Dendritic cell treated with granulocyte-macrophage colony-stimulating factor and Interleukin-4, amounts not matched to agents 40 ng/mL and 50 ng/mL, for 4 days (primary cell): Measurements from ENCODE around the gene CD8B.

Experiments
- H3K27ac Mint-ChIP-seq: one replicate; pipeline ENCODE4 v1.8.0; 2022; ENCODE audit warnings: mild to moderate bottlenecking, mixed read lengths
- H3K27me3 Mint-ChIP-seq: one replicate; pipeline ENCODE4 v1.8.0; 2022; ENCODE audit warnings: mild to moderate bottlenecking, mixed read lengths
- H3K36me3 Mint-ChIP-seq: one replicate; pipeline ENCODE4 v1.8.0; 2022; ENCODE audit warnings: low read depth, mixed read lengths
- H3K4me1 Mint-ChIP-seq: one replicate; pipeline ENCODE4 v1.8.0; 2022; ENCODE audit warnings: low read depth, mixed read lengths
- H3K4me3 Mint-ChIP-seq: one replicate; pipeline ENCODE4 v1.8.0; 2022; ENCODE audit warnings: mild to moderate bottlenecking, moderate library complexity, mixed read lengths
- H3K9me3 Mint-ChIP-seq: one replicate; pipeline ENCODE4 v1.8.0; 2022; ENCODE audit warnings: mixed read lengths
- intact Hi-C: fragments of 100-400 bp; cut with micrococcal nuclease; formaldehyde crosslinking; loops from one replicate; pipeline ENCODE4 v1.15.0; 2022

Gene CD8B

DNA sequence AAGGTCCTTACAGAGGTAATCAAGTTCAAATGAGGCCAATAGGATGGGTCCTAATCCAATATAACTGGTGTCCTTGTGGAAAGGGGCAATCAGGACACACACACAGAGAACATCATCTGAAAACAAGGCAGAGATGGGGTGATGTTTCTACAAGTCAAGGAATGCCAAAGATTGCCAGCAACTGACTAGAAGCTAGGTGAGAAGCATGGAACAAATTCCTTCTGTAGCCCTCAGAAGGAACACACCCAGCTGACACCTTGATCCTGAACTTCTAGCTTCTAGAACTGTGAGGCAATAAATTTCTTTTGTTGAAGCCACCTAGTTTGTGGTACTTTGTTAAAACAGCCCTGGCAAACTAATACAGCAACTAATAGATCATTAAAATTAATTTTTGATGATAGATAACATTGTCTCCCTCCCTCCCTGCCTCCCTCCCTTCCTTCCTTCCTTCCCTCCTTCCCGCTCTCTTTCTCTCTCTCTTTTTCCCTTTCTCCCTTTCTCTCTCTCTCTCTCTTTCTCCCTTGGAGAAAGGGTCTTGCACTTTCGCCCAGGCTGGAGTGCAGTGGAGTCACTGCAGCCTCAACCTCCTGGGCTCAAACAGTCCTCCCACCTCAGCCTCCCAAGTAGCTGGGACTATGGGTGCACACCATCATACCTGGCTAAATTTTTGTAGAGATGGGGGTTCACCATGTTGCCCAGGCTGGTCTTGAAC is 60.7 kb downstream of the CD8B start:
- Mint-ChIP-seq H3K4me1 (no peaks in the 10 kb centered on the region), H3K4me3 (no peak overlapping the region), H3K9me3 (peaks cover 16% of the 10 kb centered on the region), H3K36me3 (no peaks in the 10 kb centered on the region), H3K27me3 (peaks cover 18% of the 10 kb centered on the region), H3K27ac (no peak overlapping the region)
- intact Hi-C loops, result no loop called here

DNA sequence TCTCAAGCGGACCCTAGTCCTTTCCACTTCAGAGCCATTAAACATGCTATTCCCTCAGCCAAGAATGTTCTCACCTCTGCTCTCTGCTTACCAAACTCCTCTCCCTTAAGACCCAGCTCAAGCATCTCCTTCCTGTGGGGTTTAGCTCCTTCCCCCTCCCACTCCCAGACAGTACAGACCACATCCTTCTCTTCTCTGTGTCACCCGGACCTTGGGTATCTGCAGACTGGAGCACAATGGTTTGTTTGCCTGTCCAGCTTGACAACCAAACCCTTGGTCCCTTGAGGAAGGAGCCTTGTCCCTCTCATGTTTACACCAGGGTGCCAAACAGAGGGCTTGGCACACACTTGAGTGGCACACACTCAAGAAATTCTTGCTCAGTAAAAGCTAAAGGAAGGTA is 66.8 kb downstream of the CD8B start:
- Mint-ChIP-seq H3K4me3 (no peak overlapping the region), H3K27ac (no peak overlapping the region), H3K4me1 (peaks cover 18% of the 10 kb centered on the region), H3K27me3 (peaks cover 50% of the 10 kb centered on the region), H3K9me3 (peaks cover 30% of the 10 kb centered on the region), H3K36me3 (no peaks in the 10 kb centered on the region)
- intact Hi-C loops, result no loop called here

DNA sequence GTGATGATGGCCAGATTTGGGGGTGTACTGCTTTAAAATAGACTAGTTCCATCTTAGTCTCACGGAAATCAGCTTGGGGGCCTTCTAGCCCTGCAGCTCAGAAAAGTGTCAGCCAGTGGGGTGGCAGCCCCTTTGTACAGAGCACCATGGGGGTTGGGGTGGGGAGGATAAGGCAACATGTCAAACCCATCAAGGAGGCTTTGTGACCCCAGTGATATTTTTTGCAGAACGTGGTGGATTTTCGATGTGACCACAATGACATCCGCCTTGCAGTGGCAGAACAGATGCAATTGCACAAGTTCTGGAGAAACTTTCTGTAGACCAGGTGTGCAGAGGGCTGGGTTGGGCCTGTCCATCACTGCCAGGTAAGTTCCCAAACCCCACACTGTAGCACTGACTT is 67.9 kb downstream of the CD8B start:
- Mint-ChIP-seq H3K27ac (no peak overlapping the region), H3K27me3 (peaks cover 61% of the 10 kb centered on the region), H3K4me3 (no peak overlapping the region), H3K9me3 (peaks cover 30% of the 10 kb centered on the region), H3K4me1 (peaks cover 23% of the 10 kb centered on the region), H3K36me3 (no peaks in the 10 kb centered on the region)
- intact Hi-C loops, result no loop called here

DNA sequence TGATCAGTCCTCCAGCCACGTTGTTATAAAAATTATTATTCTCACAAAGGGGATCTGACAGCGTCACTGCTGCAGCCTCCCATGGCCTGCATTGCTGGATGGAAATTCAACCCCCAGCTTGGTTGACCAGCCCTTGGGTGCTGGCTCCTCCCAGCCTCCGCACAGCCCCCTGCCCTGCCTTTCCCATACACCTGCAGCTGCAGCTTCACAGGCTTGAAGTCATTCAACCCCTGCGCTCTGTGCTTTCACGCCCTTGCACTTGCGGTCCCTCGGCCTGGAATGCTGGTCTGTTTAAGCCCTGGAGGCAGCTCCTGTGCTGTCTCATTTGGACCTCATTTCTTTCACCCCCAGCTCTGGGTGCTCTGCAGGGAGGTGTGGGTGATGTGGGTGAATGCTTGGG is 70.1 kb downstream of the CD8B start:
- Mint-ChIP-seq H3K36me3 (no peaks in the 10 kb centered on the region), H3K4me1 (peaks cover 37% of the 10 kb centered on the region), H3K27me3 (peaks cover 73% of the 10 kb centered on the region), H3K9me3 (peaks cover 20% of the 10 kb centered on the region), H3K4me3 (peak overlapping the region; percentile 24), H3K27ac (no peak overlapping the region)
- intact Hi-C loops, result no loop called here

DNA sequence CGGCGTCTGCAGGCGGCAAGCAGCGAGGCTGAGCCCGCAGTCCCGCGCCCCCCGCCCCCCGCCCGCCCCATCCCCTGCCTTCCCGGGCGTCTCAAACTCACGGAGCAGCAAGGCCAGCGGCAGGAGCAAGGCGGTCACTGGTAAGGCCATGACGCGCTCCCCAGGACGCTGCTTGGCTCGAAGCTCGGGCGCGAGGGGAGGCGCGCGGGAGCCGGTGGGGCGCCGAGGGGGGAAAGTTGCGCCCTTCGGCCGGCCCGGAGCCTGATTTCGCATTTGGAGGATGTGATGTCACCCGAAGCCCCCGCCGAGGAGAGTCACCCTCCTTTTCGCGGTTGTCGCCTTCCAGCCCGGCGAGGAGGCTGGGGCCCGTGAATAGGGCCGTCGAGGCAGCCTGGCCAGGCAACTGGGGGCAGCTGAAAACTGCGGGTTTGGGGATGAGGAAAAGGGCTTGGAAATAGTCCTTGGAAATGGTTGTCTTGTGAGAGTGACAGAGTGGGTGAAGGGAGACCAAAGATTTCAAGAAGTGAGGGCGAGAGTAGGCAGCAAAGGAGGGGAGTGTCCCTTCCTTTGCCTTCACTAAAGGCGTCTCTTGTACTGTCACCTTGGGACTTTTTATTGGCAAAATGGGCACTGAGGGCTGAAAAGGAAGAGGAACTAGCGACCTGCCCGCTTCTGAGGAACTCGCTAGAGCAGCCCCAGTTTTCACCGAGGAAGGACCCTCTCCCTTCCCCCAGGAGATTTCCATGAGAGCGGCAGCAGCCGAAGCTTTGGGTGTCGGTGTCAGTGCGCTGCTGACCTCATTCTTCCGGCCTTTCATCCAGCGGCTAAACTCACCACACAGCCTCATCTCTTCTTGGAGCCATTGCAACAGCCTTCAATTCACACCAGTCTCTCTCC is 70.8 kb downstream of the CD8B start, which contains the start of gene CD8A:
TSS of gene CD8A (minus strand) at position 238 of the 897 bp plus-strand sequence. CDS start at position 150, 88 bp downstream.
- intact Hi-C loops, result no loop called here
- Mint-ChIP-seq H3K4me3 (peak within 1 kb of the TSS; percentile 47), H3K27me3 (peaks cover 77% of the 10 kb centered on the region), H3K36me3 (no peaks in the 10 kb centered on the region), H3K9me3 (peaks cover 13% of the 10 kb centered on the region), H3K27ac (peak within 1 kb of the TSS; percentile 7), H3K4me1 (peaks cover 37% of the 10 kb centered on the region)

DNA sequence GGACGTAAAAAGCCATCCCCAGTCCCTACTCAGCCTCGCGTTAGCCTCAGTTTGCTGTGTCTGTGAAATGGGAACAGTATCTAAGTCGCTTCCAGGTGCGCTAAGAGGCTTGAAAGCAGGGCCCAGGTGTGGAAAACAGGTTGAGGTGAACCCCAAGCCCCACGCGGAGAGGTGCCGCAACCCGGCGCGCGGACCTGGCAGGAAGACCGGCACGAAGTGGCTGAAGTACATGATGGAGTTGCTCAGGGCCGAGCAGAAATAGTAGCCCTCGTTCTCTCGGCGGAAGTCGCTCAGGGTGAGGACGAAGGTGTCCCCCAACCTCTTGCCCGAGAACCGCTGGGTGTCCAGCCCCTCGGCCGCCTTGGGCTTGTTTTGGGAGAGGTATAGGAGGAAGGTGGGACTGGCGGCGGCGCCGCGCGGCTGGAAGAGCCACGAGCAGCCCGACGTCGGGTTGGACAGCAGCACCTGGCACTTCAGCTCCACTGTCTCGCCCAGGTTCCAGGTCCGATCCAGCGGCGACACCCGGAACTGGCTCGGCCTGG is 71.5 kb downstream of the CD8B start:
- peaks cover 6% of the 10 kb centered on the region for H3K9me3 Mint-ChIP-seq
- intact Hi-C loops, result no loop called here
- H3K4me1 Mint-ChIP-seq, result peaks cover 37% of the 10 kb centered on the region
- H3K27ac Mint-ChIP-seq, result peak overlapping the region; percentile 7
- H3K36me3 Mint-ChIP-seq, result no peaks in the 10 kb centered on the region
- H3K27me3 Mint-ChIP-seq, result peaks cover 81% of the 10 kb centered on the region
- peak overlapping the region; percentile 47 for H3K4me3 Mint-ChIP-seq

DNA sequence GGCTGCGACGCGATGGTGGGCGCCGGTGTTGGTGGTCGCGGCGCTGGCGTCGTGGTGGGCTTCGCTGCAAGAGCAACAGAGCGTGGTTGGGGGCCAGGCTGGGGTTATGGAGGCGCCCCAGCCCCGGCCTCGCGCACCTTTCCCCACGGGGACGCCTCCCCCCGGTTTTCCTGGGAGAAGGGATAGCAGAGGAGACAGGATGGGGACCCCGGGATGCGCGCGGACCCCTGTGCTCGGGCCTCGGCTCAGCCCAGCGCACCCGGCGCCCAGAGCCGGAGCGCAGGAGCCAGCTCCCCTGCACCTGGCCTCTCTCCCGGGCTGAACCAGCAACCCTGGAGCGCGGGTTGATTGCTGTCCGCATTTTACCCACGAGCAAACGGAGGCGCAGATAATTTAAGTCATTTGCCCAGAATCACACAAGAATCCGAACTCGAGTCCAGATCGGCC is 72.0 kb downstream of the CD8B start:
- Mint-ChIP-seq H3K27me3 (peaks cover 78% of the 10 kb centered on the region), H3K9me3 (peaks cover under 1% of the 10 kb centered on the region), H3K4me3 (no peak overlapping the region), H3K4me1 (peaks cover 37% of the 10 kb centered on the region), H3K27ac (no peak overlapping the region), H3K36me3 (no peaks in the 10 kb centered on the region)
- intact Hi-C loops, result no loop called here

DNA sequence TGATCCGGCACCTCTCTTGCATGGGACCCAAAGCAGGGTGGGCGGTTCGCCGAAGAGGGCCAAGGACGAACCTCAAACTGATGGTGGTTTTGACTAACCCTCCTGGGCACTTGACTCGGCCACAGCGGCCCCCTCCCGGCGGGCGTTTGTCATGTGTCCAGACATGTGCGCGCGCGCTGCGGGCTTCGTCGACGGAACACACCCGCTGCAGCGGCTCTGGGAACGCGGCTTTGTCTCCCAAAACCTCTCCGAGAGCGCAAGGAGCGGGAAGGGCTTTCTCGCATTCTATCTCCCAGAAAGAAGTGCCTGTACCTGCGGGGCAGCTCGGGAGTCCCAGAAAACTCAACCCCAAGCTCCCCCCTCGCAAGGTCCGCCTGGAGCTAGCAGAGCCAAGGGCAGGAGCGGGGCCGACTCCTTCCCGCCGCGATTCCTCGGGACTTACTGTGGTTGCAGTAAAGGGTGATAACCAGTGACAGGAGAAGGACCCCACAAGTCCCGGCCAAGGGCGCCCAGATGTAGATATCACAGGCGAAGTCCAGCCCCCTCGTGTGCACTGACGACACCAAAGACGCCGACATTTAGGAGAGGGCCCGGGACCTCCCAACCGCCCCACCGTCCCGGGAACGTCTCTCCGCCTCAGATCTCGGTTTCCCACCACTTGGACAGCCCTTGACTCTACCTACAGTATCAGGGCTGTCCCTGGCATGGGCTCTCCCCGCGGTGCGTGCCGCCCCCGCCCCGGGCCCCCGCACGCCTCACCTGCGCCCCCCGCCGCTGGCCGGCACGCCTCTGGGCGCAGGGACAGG is 72.6 kb downstream of the CD8B start:
- Mint-ChIP-seq H3K4me1 (peaks cover 41% of the 10 kb centered on the region), H3K27me3 (peaks cover 76% of the 10 kb centered on the region), H3K36me3 (no peaks in the 10 kb centered on the region), H3K4me3 (no peak overlapping the region), H3K9me3 (no peaks in the 10 kb centered on the region), H3K27ac (no peak overlapping the region)
- intact Hi-C loops, result no loop called here

DNA sequence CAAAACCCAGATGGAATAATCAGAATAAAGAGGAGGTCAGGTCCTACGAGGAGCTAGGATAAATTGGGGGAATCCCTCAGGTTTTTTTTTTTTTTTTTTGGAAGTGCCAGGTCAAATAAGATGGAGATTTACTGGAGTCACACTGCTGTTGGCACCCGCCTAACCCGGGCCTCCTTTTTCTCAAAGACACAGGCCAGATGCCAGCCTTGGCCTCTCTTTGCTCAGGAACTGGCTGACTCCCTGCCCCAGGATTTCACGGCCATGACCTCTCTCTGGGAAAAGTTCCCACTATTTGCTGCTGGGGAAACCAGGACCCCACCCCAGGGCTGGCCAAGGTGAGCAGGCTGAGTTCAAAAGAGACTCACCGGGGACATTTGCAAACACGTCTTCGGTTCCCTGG is 73.5 kb downstream of the CD8B start:
- intact Hi-C loops, result no loop called here
- Mint-ChIP-seq H3K27me3 (peaks cover 67% of the 10 kb centered on the region), H3K36me3 (no peaks in the 10 kb centered on the region), H3K4me3 (no peak overlapping the region), H3K4me1 (peaks cover 51% of the 10 kb centered on the region), H3K27ac (no peak overlapping the region), H3K9me3 (no peaks in the 10 kb centered on the region)

DNA sequence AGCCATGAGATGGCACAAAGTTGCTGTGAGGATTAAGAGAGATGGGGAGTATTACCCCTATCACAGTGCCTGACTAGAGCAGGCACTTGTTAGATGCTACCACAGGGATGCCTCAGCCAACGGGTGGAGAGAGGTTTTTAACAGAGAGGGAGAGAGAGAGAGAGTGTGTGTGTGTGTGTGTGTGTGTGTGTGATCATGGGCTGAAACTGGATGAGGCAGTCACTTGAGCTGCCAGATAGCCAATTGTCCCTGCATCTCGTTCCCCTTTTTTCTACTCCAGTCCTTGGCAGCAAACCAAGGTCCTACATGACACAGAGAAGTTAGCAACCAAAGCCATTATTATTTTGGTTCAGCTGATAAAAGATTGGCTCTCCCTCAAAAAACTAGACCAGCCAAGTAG is 74.0 kb downstream of the CD8B start:
- H3K27me3 Mint-ChIP-seq, result peaks cover 64% of the 10 kb centered on the region
- intact Hi-C loops, result no loop called here
- no peak overlapping the region for H3K27ac Mint-ChIP-seq
- H3K9me3 Mint-ChIP-seq, result no peaks in the 10 kb centered on the region
- H3K4me1 Mint-ChIP-seq, result peaks cover 51% of the 10 kb centered on the region
- H3K36me3 Mint-ChIP-seq, result no peaks in the 10 kb centered on the region
- no peak overlapping the region for H3K4me3 Mint-ChIP-seq

DNA sequence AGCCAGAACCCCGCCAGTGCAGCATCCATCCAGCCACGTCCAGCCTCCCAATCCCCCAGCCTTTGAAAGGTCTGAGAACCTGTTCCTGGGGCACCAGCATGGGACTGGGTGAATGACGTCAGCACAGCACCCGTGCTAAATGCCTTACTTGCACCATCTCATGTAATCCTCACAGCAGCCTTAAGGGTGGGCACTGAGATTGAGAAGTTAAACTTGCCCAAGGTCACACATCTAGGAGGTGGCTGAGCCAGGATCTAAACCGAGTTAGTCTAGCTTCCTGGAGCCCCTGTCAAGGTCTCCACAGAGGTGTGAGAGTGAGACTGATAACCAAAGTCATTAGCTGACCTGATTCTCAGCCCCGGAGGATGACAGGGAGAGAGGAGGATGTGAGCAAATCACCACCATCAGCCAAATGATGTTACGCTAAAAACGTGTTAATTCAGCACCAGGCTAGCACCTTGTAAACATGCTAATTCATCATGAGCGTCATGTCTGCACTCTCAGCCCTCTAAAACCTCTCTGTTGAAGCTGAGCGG is 75.6 kb downstream of the CD8B start:
- peaks cover 57% of the 10 kb centered on the region for H3K4me1 Mint-ChIP-seq
- no peaks in the 10 kb centered on the region for H3K9me3 Mint-ChIP-seq
- peaks cover 52% of the 10 kb centered on the region for H3K27me3 Mint-ChIP-seq
- intact Hi-C loops, result no loop called here
- no peak overlapping the region for H3K27ac Mint-ChIP-seq
- H3K36me3 Mint-ChIP-seq, result no peaks in the 10 kb centered on the region
- H3K4me3 Mint-ChIP-seq, result no peak overlapping the region

DNA sequence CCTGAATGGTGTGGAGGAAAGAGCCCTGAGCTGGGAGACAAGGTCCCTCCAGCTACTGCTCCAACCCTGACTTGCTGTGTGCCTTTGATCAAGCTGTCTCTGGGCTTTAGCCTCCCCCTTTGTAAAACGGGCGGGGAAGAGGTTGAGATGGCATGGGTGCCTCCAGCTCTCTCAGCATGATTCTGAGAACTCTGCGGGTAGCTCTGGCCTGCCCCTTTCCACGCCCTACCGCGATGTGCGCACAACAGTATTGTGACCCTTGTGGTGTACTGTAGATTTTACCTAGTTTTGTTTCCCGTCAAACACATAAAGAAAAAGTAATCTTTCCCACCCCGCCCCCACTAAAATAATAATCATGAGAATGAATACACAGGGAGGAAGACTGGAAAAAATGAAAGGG is 76.2 kb downstream of the CD8B start:
- intact Hi-C loops, result no loop called here
- peaks cover 47% of the 10 kb centered on the region for H3K27me3 Mint-ChIP-seq

DNA sequence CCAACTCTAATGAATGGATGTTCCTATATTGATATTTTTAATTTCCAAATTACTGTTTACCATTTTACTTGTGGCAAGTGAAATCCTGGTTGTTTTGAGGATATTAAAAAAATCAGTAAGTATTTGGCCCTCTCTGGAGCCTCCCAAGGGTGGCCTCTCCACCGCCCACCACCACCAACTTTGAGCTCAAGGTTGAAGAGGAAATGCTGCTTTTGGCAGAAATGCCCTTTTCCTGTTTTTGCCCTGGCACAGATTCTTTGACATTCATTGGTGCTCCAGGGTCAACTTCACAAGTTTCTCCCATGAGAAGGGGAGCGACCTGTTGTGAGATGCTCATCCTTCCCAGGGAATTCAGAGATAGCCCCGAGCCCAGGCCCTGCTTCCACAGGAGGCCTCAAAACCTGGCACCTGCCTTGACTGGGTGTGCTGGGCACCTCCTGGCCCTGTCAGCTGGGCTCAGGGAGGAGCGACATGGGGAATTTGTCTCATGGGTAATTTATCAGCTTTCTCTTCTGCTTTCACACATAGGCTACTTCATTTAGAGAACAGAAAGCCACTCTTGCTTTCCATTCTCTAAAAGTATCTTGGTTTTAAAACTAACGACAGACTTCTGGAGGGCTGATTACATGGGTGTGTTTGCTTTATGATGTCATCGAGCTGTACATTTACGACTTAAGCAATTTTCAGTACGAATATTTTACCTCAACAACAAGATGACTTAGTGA is 77.9 kb downstream of the CD8B start:
- intact Hi-C loops, result no loop called here
- no peaks in the 10 kb centered on the region for H3K36me3 Mint-ChIP-seq
- H3K27me3 Mint-ChIP-seq, result peaks cover 31% of the 10 kb centered on the region
- H3K4me3 Mint-ChIP-seq, result no peak overlapping the region
- peak overlapping the region; percentile 78 for H3K27ac Mint-ChIP-seq
- peaks cover 43% of the 10 kb centered on the region for H3K4me1 Mint-ChIP-seq
- H3K9me3 Mint-ChIP-seq, result no peaks in the 10 kb centered on the region

More for the DNA sequence above, 76.2 kb downstream of the CD8B start:
- Mint-ChIP-seq H3K27ac (no peak overlapping the region), H3K9me3 (no peaks in the 10 kb centered on the region), H3K4me1 (peaks cover 53% of the 10 kb centered on the region), H3K36me3 (no peaks in the 10 kb centered on the region), H3K4me3 (no peak overlapping the region)
